Measurements from ENCODE around the gene ENPP6. TPM values are rescaled to one million over a fixed set of nuclear protein-coding genes. Genes with fewer than 3 reads are reported as not detected.

ENPP6 gene
- polyA plus RNA-seq, 1 donor, result 11.6 TPM

- peak; percentile 74 for DNase-seq
Observed at GRCh38 chr4:184103527-184104264, 114.0 kb downstream of the ENPP6 start.

GRCh38 chr4:184102927-184103326, 114.7 kb downstream of the ENPP6 start:
- no peak for DNase-seq

GRCh38 chr4:184102488-184102887, 115.2 kb downstream of the ENPP6 start:
- no peak for DNase-seq

- no peak for DNase-seq
Observed at GRCh38 chr4:184101711-184102110, 116.0 kb downstream of the ENPP6 start.

- no peak for DNase-seq
Observed at GRCh38 chr4:184100297-184100885, 117.3 kb downstream of the ENPP6 start.

GRCh38 chr4:184099535-184099966, 118.1 kb downstream of the ENPP6 start:
- peak; percentile 53 for DNase-seq

- no peak for DNase-seq
Observed at GRCh38 chr4:184099000-184099399, 118.7 kb downstream of the ENPP6 start.

GRCh38 chr4:184097815-184098214, 119.9 kb downstream of the ENPP6 start:
- no peak for DNase-seq

GRCh38 chr4:184097241-184097605, 120.5 kb downstream of the ENPP6 start:
- peak; percentile 63 for DNase-seq

- DNase-seq, result peak; percentile 53
Observed at GRCh38 chr4:184096561-184097240, 121.0 kb downstream of the ENPP6 start.

- DNase-seq, result no peak
Observed at GRCh38 chr4:184094532-184095159, 123.0 kb downstream of the ENPP6 start.

GRCh38 chr4:184091986-184092385, 125.7 kb downstream of the ENPP6 start:
- DNase-seq, result no peak

GRCh38 chr4:184090571-184090970, 127.1 kb downstream of the ENPP6 start:
- DNase-seq, result no peak

- no peak for DNase-seq
Observed at GRCh38 chr4:184080674-184081073, 137.0 kb downstream of the ENPP6 start.

GRCh38 chr4:184074677-184075388, 142.8 kb downstream of the ENPP6 start:
- DNase-seq, result no peak

GRCh38 chr4:184067931-184068554, 149.6 kb downstream of the ENPP6 start:
- no peak for DNase-seq

- DNase-seq, result no peak
Observed at GRCh38 chr4:184066584-184067300, 150.9 kb downstream of the ENPP6 start.

GRCh38 chr4:184064877-184065276, 152.8 kb downstream of the ENPP6 start:
- DNase-seq, result no peak

GRCh38 chr4:184062769-184063168, 154.9 kb downstream of the ENPP6 start:
- DNase-seq, result no peak

GRCh38 chr4:184061582-184061981, 156.1 kb downstream of the ENPP6 start:
- DNase-seq, result no peak

GRCh38 chr4:184059099-184059498, 158.6 kb downstream of the ENPP6 start:
- no peak for DNase-seq

Data from hindlimb muscle (tissue), 1 donor.